Measurements from ENCODE around the gene PET117.

Gene PET117

DNA sequence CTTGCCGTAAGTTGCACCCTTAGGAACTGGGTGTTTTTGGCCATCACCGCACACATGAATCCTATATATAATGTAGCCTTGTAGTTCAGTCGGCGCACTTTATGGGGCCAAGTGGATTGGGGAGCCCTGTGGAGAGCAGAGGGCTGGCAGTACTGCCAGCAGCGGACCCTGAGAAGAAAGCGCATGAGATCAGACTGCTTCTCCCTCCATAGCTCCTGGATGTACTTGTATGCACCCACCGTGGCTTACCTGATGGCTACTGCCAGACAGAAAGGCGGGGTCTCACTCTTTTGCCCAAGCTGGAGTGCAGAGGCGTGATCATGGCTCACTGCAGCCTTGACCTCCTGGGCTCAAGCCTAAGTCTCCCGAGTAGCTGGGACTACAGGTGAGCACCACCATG is 47.2 kb upstream of the PET117 start:
- Histone ChIP-seq H3K36me3 (ENCODE audit: insufficient read depth, low read length) (no peaks in the 10 kb centered on the region), H3K4me3 (ENCODE audit: low read depth in 1 of 2, low read length in 2 of 2) (no peak overlapping the region), H3K9ac (ENCODE audit: low read depth, low read length) (no peak overlapping the region), H2AFZ (ENCODE audit: low read depth, low read length) (no peak overlapping the region), H3K4me2 (ENCODE audit: insufficient read depth, low read length) (no peak overlapping the region), H3K27me3 (ENCODE audit: insufficient read depth, low read length, poor library complexity) (peaks cover 23% of the 10 kb centered on the region), H3K9me3 (ENCODE audit: insufficient read depth, low read length, severe bottlenecking) (no peaks in the 10 kb centered on the region), H4K20me1 (ENCODE audit: insufficient read depth, low read length) (0 out of 2 replicates have a peak, but pooled peaks cover 3% of the 10 kb centered on the region), H3K79me2 (ENCODE audit: insufficient read depth, low read length) (no peaks in the 10 kb centered on the region), H3K4me1 (ENCODE audit: insufficient read depth, low read length) (no peaks in the 10 kb centered on the region), H3K27ac (ENCODE audit: low read length) (no peak overlapping the region)
- ATAC-seq (ENCODE audit: insufficient read depth, low read depth): no peak
- no peak for TF ChIP-seq CTCF (IDR thresholded peaks at IDR 0.05; ENCODE audit: borderline replicate concordance, extremely low read depth, low read length, poor library complexity, severe bottlenecking)
- TF ChIP-seq EZH2 (IDR thresholded peaks at IDR 0.05; ENCODE audit: borderline replicate concordance, low read depth, low read length, severe bottlenecking): no peak
- DNase-seq: no peak

DNA sequence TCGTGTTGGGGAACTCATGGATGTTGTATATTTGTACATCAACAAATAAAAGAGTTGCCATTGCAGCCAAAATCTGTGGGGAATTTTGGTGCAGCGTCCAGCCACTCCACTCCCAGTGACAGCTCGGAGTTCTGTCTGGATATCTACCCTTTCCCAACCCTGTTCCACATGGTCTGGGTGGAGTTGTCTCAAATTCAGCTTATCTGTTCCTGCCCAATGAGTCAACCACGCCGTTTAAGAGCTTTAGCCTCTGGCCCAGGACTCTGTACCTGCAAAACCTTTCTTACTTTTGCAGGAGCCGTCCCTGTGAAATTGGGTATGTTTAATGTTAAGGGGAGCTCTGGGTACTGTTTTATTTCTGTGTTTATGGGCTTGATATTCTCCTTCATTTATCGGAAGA is 46.0 kb upstream of the PET117 start:
- Histone ChIP-seq H3K27me3 (ENCODE audit: insufficient read depth, low read length, poor library complexity) (peaks cover 27% of the 10 kb centered on the region), H3K79me2 (ENCODE audit: insufficient read depth, low read length) (no peaks in the 10 kb centered on the region), H4K20me1 (ENCODE audit: insufficient read depth, low read length) (0 out of 2 replicates have a peak, but pooled peaks cover 3% of the 10 kb centered on the region), H3K4me1 (ENCODE audit: insufficient read depth, low read length) (no peaks in the 10 kb centered on the region), H3K4me2 (ENCODE audit: insufficient read depth, low read length) (no peak overlapping the region), H3K27ac (ENCODE audit: low read length) (no peak overlapping the region), H3K9ac (ENCODE audit: low read depth, low read length) (no peak overlapping the region), H3K4me3 (ENCODE audit: low read depth in 1 of 2, low read length in 2 of 2) (no peak overlapping the region), H3K36me3 (ENCODE audit: insufficient read depth, low read length) (no peaks in the 10 kb centered on the region), H2AFZ (ENCODE audit: low read depth, low read length) (no peak overlapping the region), H3K9me3 (ENCODE audit: insufficient read depth, low read length, severe bottlenecking) (no peaks in the 10 kb centered on the region)
- DNase-seq: no peak
- ATAC-seq (ENCODE audit: insufficient read depth, low read depth): no peak
- TF ChIP-seq EZH2 (IDR thresholded peaks at IDR 0.05; ENCODE audit: borderline replicate concordance, low read depth, low read length, severe bottlenecking) (no peak), CTCF (IDR thresholded peaks at IDR 0.05; ENCODE audit: borderline replicate concordance, extremely low read depth, low read length, poor library complexity, severe bottlenecking) (no peak)

GRCh38 chr20:18092890-18093289 is 44.8 kb upstream of the PET117 start:
- TF ChIP-seq EZH2 (IDR thresholded peaks at IDR 0.05; ENCODE audit: borderline replicate concordance, low read depth, low read length, severe bottlenecking) (no peak), CTCF (IDR thresholded peaks at IDR 0.05; ENCODE audit: borderline replicate concordance, extremely low read depth, low read length, poor library complexity, severe bottlenecking) (no peak)
- Histone ChIP-seq H3K4me3 (ENCODE audit: low read depth in 1 of 2, low read length in 2 of 2) (no peak overlapping the region), H3K27ac (ENCODE audit: low read length) (no peak overlapping the region), H3K9ac (ENCODE audit: low read depth, low read length) (no peak overlapping the region), H3K36me3 (ENCODE audit: insufficient read depth, low read length) (no peaks in the 10 kb centered on the region), H3K4me1 (ENCODE audit: insufficient read depth, low read length) (no peaks in the 10 kb centered on the region), H4K20me1 (ENCODE audit: insufficient read depth, low read length) (no peaks in the 10 kb centered on the region), H2AFZ (ENCODE audit: low read depth, low read length) (no peak overlapping the region), H3K9me3 (ENCODE audit: insufficient read depth, low read length, severe bottlenecking) (no peaks in the 10 kb centered on the region), H3K27me3 (ENCODE audit: insufficient read depth, low read length, poor library complexity) (peaks cover 27% of the 10 kb centered on the region), H3K79me2 (ENCODE audit: insufficient read depth, low read length) (no peaks in the 10 kb centered on the region), H3K4me2 (ENCODE audit: insufficient read depth, low read length) (no peak overlapping the region)
- ATAC-seq (ENCODE audit: insufficient read depth, low read depth): no peak
- DNase-seq: no peak

GRCh38 chr20:18093388-18093787 is 44.3 kb upstream of the PET117 start:
- Histone ChIP-seq H3K4me2 (ENCODE audit: insufficient read depth, low read length) (no peak overlapping the region), H3K27ac (ENCODE audit: low read length) (no peak overlapping the region), H3K4me1 (ENCODE audit: insufficient read depth, low read length) (no peaks in the 10 kb centered on the region), H3K36me3 (ENCODE audit: insufficient read depth, low read length) (no peaks in the 10 kb centered on the region), H3K9me3 (ENCODE audit: insufficient read depth, low read length, severe bottlenecking) (no peaks in the 10 kb centered on the region), H3K9ac (ENCODE audit: low read depth, low read length) (no peak overlapping the region), H2AFZ (ENCODE audit: low read depth, low read length) (no peak overlapping the region), H3K79me2 (ENCODE audit: insufficient read depth, low read length) (no peaks in the 10 kb centered on the region), H3K27me3 (ENCODE audit: insufficient read depth, low read length, poor library complexity) (peaks cover 27% of the 10 kb centered on the region), H3K4me3 (ENCODE audit: low read depth in 1 of 2, low read length in 2 of 2) (no peak overlapping the region), H4K20me1 (ENCODE audit: insufficient read depth, low read length) (no peaks in the 10 kb centered on the region)
- TF ChIP-seq CTCF (IDR thresholded peaks at IDR 0.05; ENCODE audit: borderline replicate concordance, extremely low read depth, low read length, poor library complexity, severe bottlenecking): no peak
- TF ChIP-seq EZH2 (IDR thresholded peaks at IDR 0.05; ENCODE audit: borderline replicate concordance, low read depth, low read length, severe bottlenecking): no peak
- ATAC-seq (ENCODE audit: insufficient read depth, low read depth) (no peak), DNase-seq (no peak)
